ENCODE measurements around the gene RASA2. TPM values are rescaled to one million over a fixed set of nuclear protein-coding genes. Genes with fewer than 3 reads are reported as not detected.

Gene RASA2
- polyA plus RNA-seq, 1 of the 3 experiments (the other 2 are of a cell fraction): 2.4 TPM

DNA sequence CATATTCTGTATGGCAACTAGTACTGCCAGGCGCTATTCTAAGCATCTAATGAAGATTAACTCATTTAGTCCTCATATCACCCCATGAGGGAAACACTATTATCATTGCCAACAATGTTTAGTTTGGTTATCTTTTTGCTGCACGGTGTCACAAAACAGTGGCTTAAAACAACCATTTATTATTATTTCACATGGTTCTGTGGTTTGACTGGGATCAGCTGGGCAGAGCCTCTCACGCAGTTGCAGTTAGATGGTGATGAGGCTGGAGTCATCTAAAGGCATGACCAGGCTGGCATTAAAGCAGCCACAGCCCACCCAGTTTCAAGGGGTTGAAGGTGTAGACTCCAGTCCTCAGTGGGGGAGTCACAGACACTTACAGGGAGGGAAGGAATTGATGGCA is 32.8 kb upstream of the RASA2 start:
- DNase-seq: no peak
- 84% methylated on average over 3 of the region's 3 CpGs for WGBS (ENCODE audit: low lambda C conversion rate)
- Histone ChIP-seq H2AFZ (ENCODE audit: low read depth) (no peak overlapping the region), H4K20me1 (ENCODE audit: insufficient read depth) (no peaks in the 10 kb centered on the region), H3K4me3 (ENCODE audit: low read depth in 2 of 2, low read length in 1 of 2) (no peak overlapping the region), H3K4me2 (no peak overlapping the region), H3F3A (replicated peaks; ENCODE audit: insufficient read depth) (no peaks in the 10 kb centered on the region), H3K9me3 (no peaks in the 10 kb centered on the region), H3K9ac (no peak overlapping the region), H3K9me2 (no peaks in the 10 kb centered on the region), H3K4me1 (ENCODE audit: control insufficient read depth in 1 of 2, insufficient read depth in 2 of 2, low read depth in 1 of 2, low read length in 1 of 2) (peaks cover 0 to 8% of the 10 kb centered on the region in 2 experiments; a peak in 3 of 4 replicates), H3K27ac (ENCODE audit: low read depth in 2 of 2, low read length in 1 of 2) (no peak overlapping the region), H3K79me2 (ENCODE audit: insufficient read depth) (no peaks in the 10 kb centered on the region), H3K36me3 (replicated peaks in 1 of 2; ENCODE audit: control insufficient read depth in 1 of 2, insufficient read depth in 2 of 2, low read length in 1 of 2) (no peaks in the 10 kb centered on the region), H3K27me3 (ENCODE audit: insufficient read depth) (no peaks in the 10 kb centered on the region)
- ChIA-PET POLR2A (no interaction called here), CTCF (interaction anchor here (0.8 to 6.6 kb wide), 27 partner anchors 11 to 421 kb away, joined by 3 to 123 read pairs (median 7); no protein-coding TSS in a partner anchor)
- TF ChIP-seq RFX5 (IDR thresholded peaks at IDR 0.05; ENCODE audit: low read length): no peak
- TF ChIP-seq, protein P1, sequence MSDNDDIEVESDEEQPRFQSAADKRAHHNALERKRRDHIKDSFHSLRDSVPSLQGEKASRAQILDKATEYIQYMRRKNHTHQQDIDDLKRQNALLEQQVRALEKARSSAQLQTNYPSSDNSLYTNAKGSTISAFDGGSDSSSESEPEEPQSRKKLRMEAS (IDR thresholded peaks at IDR 0.05; ENCODE audit: low read depth): no peak
- TF ChIP-seq ELF1 (IDR thresholded peaks at IDR 0.05): no peak
- no peak for TF ChIP-seq FOXJ3 (CRISPR knock-in tag; IDR thresholded peaks at IDR 0.05)
- TF ChIP-seq TAF1 (IDR thresholded peaks at IDR 0.05; ENCODE audit: borderline replicate concordance, low read depth, low read length): no peak
- TF ChIP-seq SIN3A (IDR thresholded peaks at IDR 0.05; ENCODE audit: borderline replicate concordance, low read depth, low read length): no peak
- no peak for TF ChIP-seq GATA2 (CRISPR knock-in tag; IDR thresholded peaks at IDR 0.05)
- TF ChIP-seq NRF1 (IDR thresholded peaks at IDR 0.05; ENCODE audit: low read depth, low read length): no peak
- no peak for TF ChIP-seq EP300 (IDR thresholded peaks at IDR 0.05; ENCODE audit: borderline replicate concordance in 1 of 2, low read depth in 1 of 2, low read length in 1 of 2)
- no peak for TF ChIP-seq YY1 (IDR thresholded peaks at IDR 0.05; ENCODE audit: low read depth)
- TF ChIP-seq, protein P2, sequence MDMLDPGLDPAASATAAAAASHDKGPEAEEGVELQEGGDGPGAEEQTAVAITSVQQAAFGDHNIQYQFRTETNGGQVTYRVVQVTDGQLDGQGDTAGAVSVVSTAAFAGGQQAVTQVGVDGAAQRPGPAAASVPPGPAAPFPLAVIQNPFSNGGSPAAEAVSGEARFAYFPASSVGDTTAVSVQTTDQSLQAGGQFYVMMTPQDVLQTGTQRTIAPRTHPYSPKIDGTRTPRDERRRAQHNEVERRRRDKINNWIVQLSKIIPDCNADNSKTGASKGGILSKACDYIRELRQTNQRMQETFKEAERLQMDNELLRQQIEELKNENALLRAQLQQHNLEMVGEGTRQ (IDR thresholded peaks at IDR 0.05; ENCODE audit: borderline replicate concordance, low read depth, low read length): no peak
- TF ChIP-seq SMC3 (IDR thresholded peaks at IDR 0.05; ENCODE audit: low read depth, low read length): no peak
- TF ChIP-seq, protein P3, sequence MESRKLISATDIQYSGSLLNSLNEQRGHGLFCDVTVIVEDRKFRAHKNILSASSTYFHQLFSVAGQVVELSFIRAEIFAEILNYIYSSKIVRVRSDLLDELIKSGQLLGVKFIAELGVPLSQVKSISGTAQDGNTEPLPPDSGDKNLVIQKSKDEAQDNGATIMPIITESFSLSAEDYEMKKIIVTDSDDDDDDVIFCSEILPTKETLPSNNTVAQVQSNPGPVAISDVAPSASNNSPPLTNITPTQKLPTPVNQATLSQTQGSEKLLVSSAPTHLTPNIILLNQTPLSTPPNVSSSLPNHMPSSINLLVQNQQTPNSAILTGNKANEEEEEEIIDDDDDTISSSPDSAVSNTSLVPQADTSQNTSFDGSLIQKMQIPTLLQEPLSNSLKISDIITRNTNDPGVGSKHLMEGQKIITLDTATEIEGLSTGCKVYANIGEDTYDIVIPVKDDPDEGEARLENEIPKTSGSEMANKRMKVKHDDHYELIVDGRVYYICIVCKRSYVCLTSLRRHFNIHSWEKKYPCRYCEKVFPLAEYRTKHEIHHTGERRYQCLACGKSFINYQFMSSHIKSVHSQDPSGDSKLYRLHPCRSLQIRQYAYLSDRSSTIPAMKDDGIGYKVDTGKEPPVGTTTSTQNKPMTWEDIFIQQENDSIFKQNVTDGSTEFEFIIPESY (IDR thresholded peaks at IDR 0.05; ENCODE audit: borderline replicate concordance, low read depth): no peak
- TF ChIP-seq MEF2A (IDR thresholded peaks at IDR 0.05; ENCODE audit: borderline replicate concordance, low read depth): no peak
- TF ChIP-seq, protein P4, sequence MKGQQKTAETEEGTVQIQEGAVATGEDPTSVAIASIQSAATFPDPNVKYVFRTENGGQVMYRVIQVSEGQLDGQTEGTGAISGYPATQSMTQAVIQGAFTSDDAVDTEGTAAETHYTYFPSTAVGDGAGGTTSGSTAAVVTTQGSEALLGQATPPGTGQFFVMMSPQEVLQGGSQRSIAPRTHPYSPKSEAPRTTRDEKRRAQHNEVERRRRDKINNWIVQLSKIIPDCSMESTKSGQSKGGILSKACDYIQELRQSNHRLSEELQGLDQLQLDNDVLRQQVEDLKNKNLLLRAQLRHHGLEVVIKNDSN (IDR thresholded peaks at IDR 0.05; ENCODE audit: borderline replicate concordance, low read depth): no peak
- no peak for TF ChIP-seq FOXM1 (IDR thresholded peaks at IDR 0.05; ENCODE audit: low read depth)
- TF ChIP-seq NFIC (IDR thresholded peaks at IDR 0.05; ENCODE audit: borderline replicate concordance): no peak
- TF ChIP-seq, protein P5, sequence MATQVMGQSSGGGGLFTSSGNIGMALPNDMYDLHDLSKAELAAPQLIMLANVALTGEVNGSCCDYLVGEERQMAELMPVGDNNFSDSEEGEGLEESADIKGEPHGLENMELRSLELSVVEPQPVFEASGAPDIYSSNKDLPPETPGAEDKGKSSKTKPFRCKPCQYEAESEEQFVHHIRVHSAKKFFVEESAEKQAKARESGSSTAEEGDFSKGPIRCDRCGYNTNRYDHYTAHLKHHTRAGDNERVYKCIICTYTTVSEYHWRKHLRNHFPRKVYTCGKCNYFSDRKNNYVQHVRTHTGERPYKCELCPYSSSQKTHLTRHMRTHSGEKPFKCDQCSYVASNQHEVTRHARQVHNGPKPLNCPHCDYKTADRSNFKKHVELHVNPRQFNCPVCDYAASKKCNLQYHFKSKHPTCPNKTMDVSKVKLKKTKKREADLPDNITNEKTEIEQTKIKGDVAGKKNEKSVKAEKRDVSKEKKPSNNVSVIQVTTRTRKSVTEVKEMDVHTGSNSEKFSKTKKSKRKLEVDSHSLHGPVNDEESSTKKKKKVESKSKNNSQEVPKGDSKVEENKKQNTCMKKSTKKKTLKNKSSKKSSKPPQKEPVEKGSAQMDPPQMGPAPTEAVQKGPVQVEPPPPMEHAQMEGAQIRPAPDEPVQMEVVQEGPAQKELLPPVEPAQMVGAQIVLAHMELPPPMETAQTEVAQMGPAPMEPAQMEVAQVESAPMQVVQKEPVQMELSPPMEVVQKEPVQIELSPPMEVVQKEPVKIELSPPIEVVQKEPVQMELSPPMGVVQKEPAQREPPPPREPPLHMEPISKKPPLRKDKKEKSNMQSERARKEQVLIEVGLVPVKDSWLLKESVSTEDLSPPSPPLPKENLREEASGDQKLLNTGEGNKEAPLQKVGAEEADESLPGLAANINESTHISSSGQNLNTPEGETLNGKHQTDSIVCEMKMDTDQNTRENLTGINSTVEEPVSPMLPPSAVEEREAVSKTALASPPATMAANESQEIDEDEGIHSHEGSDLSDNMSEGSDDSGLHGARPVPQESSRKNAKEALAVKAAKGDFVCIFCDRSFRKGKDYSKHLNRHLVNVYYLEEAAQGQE (IDR thresholded peaks at IDR 0.05; ENCODE audit: low read depth, low read length): no peak
- TF ChIP-seq FOSL2 (IDR thresholded peaks at IDR 0.05; ENCODE audit: borderline replicate concordance, low read depth): no peak
- TF ChIP-seq CHD2 (IDR thresholded peaks at IDR 0.05; ENCODE audit: low read length, partially characterized antibody): no peak
